K562 (cell line): ENCODE data around the gene MTFR2. TPM values are rescaled to one million over a fixed set of nuclear protein-coding genes. Genes with fewer than 3 reads are reported as not detected.
A peak's percentile ranks its signal among the peaks of the same experiment; 100 is the strongest.

Experiments
- FOXJ2 ChIP-seq: fragments of 200-800 bp; sonication (Bioruptor generic); IDR thresholded peaks from 2 replicates; pipeline ENCODE4 v1.6.1; 2016; ENCODE audit warnings: missing genetic modification characterization, missing compliant biosample characterization
- HINFP ChIP-seq: fragments of 450-650 bp; conservative IDR thresholded peaks from 2 replicates; pipeline ENCODE4 v1.6.1; 2016; ENCODE audit warnings: missing genetic modification characterization, low read depth, mild to moderate bottlenecking, control low read depth, missing compliant biosample characterization
- NCOR1 ChIP-seq: fragments of 450-650 bp; IDR thresholded peaks from 2 replicates; pipeline ENCODE4 v1.6.1; 2016; ENCODE audit warnings: mild to moderate bottlenecking, moderate library complexity
- RFX7 ChIP-seq: fragments of 250-450 bp; sonication (Bioruptor Pico); IDR thresholded peaks from 2 replicates; pipeline ENCODE4 v1.5.1; 2021; ENCODE audit warnings: mild to moderate bottlenecking
- SMAD2 ChIP-seq: fragments of 150-350 bp; IDR thresholded peaks from 2 replicates; pipeline ENCODE4 v1.6.1; 2014; ENCODE audit warnings: low read depth, mild to moderate bottlenecking, low read length
- TCF3 ChIP-seq: sonication (generic); formaldehyde crosslinking; IDR thresholded peaks from 2 replicates; pipeline ENCODE4 v1.4.0; 2020; ENCODE audit warnings: mild to moderate bottlenecking, missing genetic modification reagents
- TCFL5 ChIP-seq: fragments of 250-450 bp; sonication (Bioruptor Pico); conservative IDR thresholded peaks from 2 replicates; pipeline ENCODE4 v1.6.1; 2021; ENCODE audit warnings: mild to moderate bottlenecking, moderate library complexity, matching md5 sums
- TEAD2 ChIP-seq: fragments of 450-650 bp; IDR thresholded peaks from 2 replicates; pipeline ENCODE4 v1.6.1; 2016; ENCODE audit warnings: missing genetic modification characterization, control low read depth, missing compliant biosample characterization
- ZNF318 ChIP-seq, 2 experiments: fragments of 450-650 bp; IDR thresholded peaks; 2 replicates each; pipeline ENCODE4 v1.6.1; 2016; ENCODE audit warnings: mild to moderate bottlenecking in 2 of 2, borderline replicate concordance in 1 of 2, low read depth in 1 of 2, moderate library complexity in 1 of 2
- ZNF431 ChIP-seq: sonication (generic); formaldehyde crosslinking; IDR thresholded peaks from 2 replicates; pipeline ENCODE4 v1.8.0; 2022; ENCODE audit warnings: mild to moderate bottlenecking, missing genetic modification reagents
- ZNF511 ChIP-seq: sonication (generic); formaldehyde crosslinking; IDR thresholded peaks from 2 replicates; pipeline ENCODE4 v1.8.0; 2022; ENCODE audit warnings: mild to moderate bottlenecking, missing genetic modification reagents
- polyA plus RNA-seq, 8 experiments: library from polyadenylated mRNA; depleted of rRNA in 4 of 8; stranded (reverse) in 5 of 8; unstranded in 3 of 8; fragments of >200 nt; fragmentation: Nextera tagmentation in 2 of 8; fragmentation: Illumina TruSeq in 1 of 8; extraction: Ambion mirVana in 2 of 8; extraction: Trizol in 1 of 8; gene quantifications; 2 replicates each; pipeline versions ENCODE4 v1.2.1 to v1.2.3, GENCODE V29; 2011 to 2014; ENCODE audit warnings: inconsistent platforms in 1 of 8, missing spikeins in 1 of 8
- total RNA-seq, 7 experiments: library from RNA; depleted of rRNA in 6 of 7; stranded (reverse); fragments of >200 nt in 6 of 7; fragmentation: Illumina TruSeq in 2 of 7; extraction: Trizol in 2 of 7; gene quantifications; 2 replicates each; pipeline versions ENCODE4 v1.2.1 to v1.2.3, GENCODE V29; 2011 to 2021; ENCODE audit warnings: low replicate concordance in 1 of 7
- TF ChIP-seq, protein P1 (sequence below): sonication (generic); formaldehyde crosslinking; IDR thresholded peaks from 2 replicates; pipeline ENCODE4 v1.8.1; 2023; ENCODE audit warnings: mild to moderate bottlenecking, missing genetic modification reagents

The MTFR2 gene
- total and polyA plus RNA-seq, 9 of the 15 experiments (the other 6 are each of a cell fraction or from before 2014, with no cell fraction given), result 10.1 to 63.3 (median 45.9) TPM

DNA sequence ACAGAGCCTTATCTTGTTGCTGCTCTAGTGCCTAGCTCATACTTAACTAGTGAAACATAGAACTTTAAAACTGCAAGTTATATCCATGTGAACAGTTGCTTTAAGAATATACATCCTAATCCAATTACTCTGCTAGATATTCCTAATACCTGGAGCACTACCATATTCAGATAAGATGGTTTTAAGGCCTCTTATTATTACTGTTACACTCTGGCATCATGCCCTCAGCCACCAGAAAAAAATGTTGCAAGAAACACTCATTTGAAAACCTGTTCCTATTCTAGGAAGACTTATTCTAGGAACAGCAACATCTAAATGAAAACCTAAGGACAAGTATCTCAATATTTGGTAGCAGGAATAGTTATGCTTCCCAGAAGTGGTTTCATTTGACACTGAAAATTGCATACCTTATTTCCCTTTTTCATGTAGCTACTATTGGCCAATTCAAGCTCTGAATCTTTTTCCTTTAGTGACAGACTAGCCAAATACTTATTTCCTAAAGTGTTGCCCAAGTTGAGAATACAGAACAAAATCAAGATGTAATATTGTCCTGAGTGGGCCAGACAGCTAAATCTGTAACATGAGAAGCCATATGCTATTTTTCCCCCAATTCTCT, 4.8 kb upstream of the MTFR2 start (continued):
- TF ChIP-seq HINFP (tag) (no peak), ZNF511 (CRISPR knock-in tag) (no peak), SMAD2 (no peak), ZNF431 (CRISPR knock-in tag) (no peak), NCOR1 (no peak), TCFL5 (CRISPR knock-in tag) (no peak), FOXJ2 (tag) (no peak), TEAD2 (no peak), RFX7 (CRISPR knock-in tag) (0 out of 2 replicates have a peak, but pooled peaks have one; percentile 52), ZNF318 (IDR thresholded peaks at IDR 0.05; ENCODE audit: borderline replicate concordance in 1 of 2, low read depth in 1 of 2) (0 out of 4 replicates have a peak, but pooled peaks of 1 of the 2 experiments have one; percentile 41), TCF3 (CRISPR knock-in tag) (no peak)
- TF ChIP-seq, protein P1, sequence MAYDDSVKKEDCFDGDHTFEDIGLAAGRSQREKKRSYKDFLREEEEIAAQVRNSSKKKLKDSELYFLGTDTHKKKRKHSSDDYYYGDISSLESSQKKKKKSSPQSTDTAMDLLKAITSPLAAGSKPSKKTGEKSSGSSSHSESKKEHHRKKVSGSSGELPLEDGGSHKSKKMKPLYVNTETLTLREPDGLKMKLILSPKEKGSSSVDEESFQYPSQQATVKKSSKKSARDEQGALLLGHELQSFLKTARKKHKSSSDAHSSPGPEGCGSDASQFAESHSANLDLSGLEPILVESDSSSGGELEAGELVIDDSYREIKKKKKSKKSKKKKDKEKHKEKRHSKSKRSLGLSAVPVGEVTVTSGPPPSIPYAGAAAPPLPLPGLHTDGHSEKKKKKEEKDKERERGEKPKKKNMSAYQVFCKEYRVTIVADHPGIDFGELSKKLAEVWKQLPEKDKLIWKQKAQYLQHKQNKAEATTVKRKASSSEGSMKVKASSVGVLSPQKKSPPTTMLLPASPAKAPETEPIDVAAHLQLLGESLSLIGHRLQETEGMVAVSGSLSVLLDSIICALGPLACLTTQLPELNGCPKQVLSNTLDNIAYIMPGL, result no peak
